Measurements from ENCODE around the gene PAM.

The PAM gene

GRCh38 chr5:102863764-102864560, 108.9 kb downstream of the PAM start:
- Histone ChIP-seq H3K23ac (ENCODE audit: low read length in 2 of 2) (no peak overlapping the region), H3K4me2 (ENCODE audit: low read length, poor library complexity, severe bottlenecking) (no peak overlapping the region), H3K18ac (ENCODE audit: low read depth in 1 of 2, low read length in 2 of 2) (no peak overlapping the region), H3K9me3 (ENCODE audit: control insufficient read depth, low read length) (no peaks in the 10 kb centered on the region), H2AFZ (ENCODE audit: low read depth, low read length) (no peak overlapping the region), H4K91ac (ENCODE audit: low read length) (no peak overlapping the region), H4K8ac (ENCODE audit: low read length) (no peak overlapping the region), H3K27me3 (ENCODE audit: control insufficient read depth in 1 of 2, insufficient read depth in 1 of 2, low read length in 2 of 2) (no peaks in the 10 kb centered on the region), H3K4ac (ENCODE audit: low read depth in 1 of 2, low read length in 2 of 2) (no peak overlapping the region), H2BK5ac (ENCODE audit: low read depth, low read length, poor library complexity, severe bottlenecking) (no peak overlapping the region), H3K4me1 (ENCODE audit: control insufficient read depth, insufficient read depth, low read depth, low read length) (no peaks in the 10 kb centered on the region), H3K14ac (ENCODE audit: low read length in 2 of 2) (no peak overlapping the region), H3K79me1 (replicated peaks; ENCODE audit: low read length, poor library complexity, severe bottlenecking) (peaks cover 15% of the 10 kb centered on the region), H3K27ac (ENCODE audit: low read length, poor library complexity, severe bottlenecking) (no peak overlapping the region), H2BK120ac (ENCODE audit: low read depth, low read length) (no peak overlapping the region), H3K4me3 (ENCODE audit: insufficient read depth in 1 of 2, low read depth in 1 of 2, low read length in 2 of 2) (peak overlapping the region in 1 of 2 experiments; percentile 34), H2BK15ac (ENCODE audit: low read depth, poor library complexity, severe bottlenecking) (no peak overlapping the region), H2AK5ac (ENCODE audit: low read length, severe bottlenecking) (no peak overlapping the region), H3K36me3 (ENCODE audit: control insufficient read depth in 1 of 2, insufficient read depth in 2 of 2, low read depth in 1 of 2, low read length in 2 of 2) (peaks cover 4 to 6% of the 10 kb centered on the region in 2 experiments), H2BK12ac (ENCODE audit: low read length in 2 of 2) (no peak overlapping the region), H3K9ac (ENCODE audit: low read length) (peak overlapping the region; percentile 96)
- peak; percentile 17 for DNase-seq

GRCh38 chr5:102865171-102865509, 110.0 kb downstream of the PAM start:
- H2BK12ac ChIP-seq (ENCODE audit: low read length in 2 of 2), result no peak overlapping the region
- H3K9ac ChIP-seq (ENCODE audit: low read length), result peak overlapping the region; percentile 96
- H2AFZ ChIP-seq (ENCODE audit: low read depth, low read length), result no peak overlapping the region
- H3K23ac ChIP-seq (ENCODE audit: low read length in 2 of 2), result no peak overlapping the region
- no peak overlapping the region for H4K91ac ChIP-seq (ENCODE audit: low read length)
- no peaks in the 10 kb centered on the region for H3K4me1 ChIP-seq (ENCODE audit: control insufficient read depth, insufficient read depth, low read depth, low read length)
- H2BK15ac ChIP-seq (ENCODE audit: low read depth, poor library complexity, severe bottlenecking), result no peak overlapping the region
- H2AK5ac ChIP-seq (ENCODE audit: low read length, severe bottlenecking), result no peak overlapping the region
- H2BK120ac ChIP-seq (ENCODE audit: low read depth, low read length), result no peak overlapping the region
- H3K36me3 ChIP-seq (ENCODE audit: control insufficient read depth in 1 of 2, insufficient read depth in 2 of 2, low read depth in 1 of 2, low read length in 2 of 2), result peaks cover 4 to 18% of the 10 kb centered on the region in 2 experiments
- H3K27me3 ChIP-seq (ENCODE audit: control insufficient read depth in 1 of 2, insufficient read depth in 1 of 2, low read length in 2 of 2), result no peaks in the 10 kb centered on the region
- no peak for DNase-seq
- peak overlapping the region in 1 of 2 experiments; percentile 7 for H3K4ac ChIP-seq (ENCODE audit: low read depth in 1 of 2, low read length in 2 of 2)
- no peak overlapping the region for H2BK5ac ChIP-seq (ENCODE audit: low read depth, low read length, poor library complexity, severe bottlenecking)
- H3K27ac ChIP-seq (ENCODE audit: low read length, poor library complexity, severe bottlenecking), result peak overlapping the region; percentile 89
- no peaks in the 10 kb centered on the region for H3K9me3 ChIP-seq (ENCODE audit: control insufficient read depth, low read length)
- H3K18ac ChIP-seq (ENCODE audit: low read depth in 1 of 2, low read length in 2 of 2), result peak overlapping the region in 1 of 2 experiments; percentile 96
- H3K14ac ChIP-seq (ENCODE audit: low read length in 2 of 2), result no peak overlapping the region
- H3K4me2 ChIP-seq (ENCODE audit: low read length, poor library complexity, severe bottlenecking), result peak overlapping the region; percentile 86
- WGBS, result 0% methylated on average over 3 of the region's 3 CpGs
- peak overlapping the region; percentile 76 to 90 for H3K4me3 ChIP-seq (ENCODE audit: insufficient read depth in 1 of 2, low read depth in 1 of 2, low read length in 2 of 2)
- H3K79me1 ChIP-seq (replicated peaks; ENCODE audit: low read length, poor library complexity, severe bottlenecking), result peaks cover 18% of the 10 kb centered on the region
- H4K8ac ChIP-seq (ENCODE audit: low read length), result no peak overlapping the region

DNA sequence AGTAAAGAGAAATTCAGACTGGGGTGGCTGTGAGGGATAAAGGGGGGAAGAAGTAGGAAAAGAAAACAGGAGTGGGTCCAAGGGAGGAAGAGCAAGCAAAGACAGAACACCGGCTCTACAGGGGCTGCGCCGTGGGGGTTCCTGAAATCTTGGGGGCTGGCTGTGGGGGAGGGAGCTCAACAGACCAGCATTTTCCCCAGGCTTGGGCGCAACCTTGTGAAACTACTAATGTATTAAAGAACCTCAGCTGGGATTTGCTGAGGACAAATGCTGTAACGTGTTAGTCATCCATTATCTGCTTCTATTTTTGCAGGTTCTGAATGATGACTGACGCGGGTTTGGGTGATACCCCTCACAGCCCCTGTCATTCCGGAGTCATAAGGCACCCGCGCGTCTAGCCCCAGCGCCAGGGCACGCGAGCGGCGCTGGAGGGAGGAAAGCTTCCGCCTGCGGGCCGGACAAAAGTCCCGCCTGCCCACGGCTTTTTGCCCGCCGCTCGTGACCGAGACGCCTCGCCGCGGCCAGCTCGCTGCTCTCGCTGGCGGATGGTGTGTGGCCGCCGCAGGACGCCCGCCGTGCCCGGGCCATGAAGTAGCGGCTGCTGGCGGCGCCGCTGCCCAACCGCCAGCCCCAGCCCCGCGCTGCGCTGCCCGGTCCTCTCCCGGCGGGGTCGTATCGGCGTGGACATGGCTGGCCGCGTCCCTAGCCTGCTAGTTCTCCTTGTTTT, 110.6 kb downstream of the PAM start:
- under 1% methylated on average over 51 of the region's 54 CpGs for WGBS
- Histone ChIP-seq H3K4me3 (ENCODE audit: insufficient read depth in 1 of 2, low read depth in 1 of 2, low read length in 2 of 2) (peak overlapping the region; percentile 76 to 90), H3K4me1 (ENCODE audit: control insufficient read depth, insufficient read depth, low read depth, low read length) (no peaks in the 10 kb centered on the region)

DNA sequence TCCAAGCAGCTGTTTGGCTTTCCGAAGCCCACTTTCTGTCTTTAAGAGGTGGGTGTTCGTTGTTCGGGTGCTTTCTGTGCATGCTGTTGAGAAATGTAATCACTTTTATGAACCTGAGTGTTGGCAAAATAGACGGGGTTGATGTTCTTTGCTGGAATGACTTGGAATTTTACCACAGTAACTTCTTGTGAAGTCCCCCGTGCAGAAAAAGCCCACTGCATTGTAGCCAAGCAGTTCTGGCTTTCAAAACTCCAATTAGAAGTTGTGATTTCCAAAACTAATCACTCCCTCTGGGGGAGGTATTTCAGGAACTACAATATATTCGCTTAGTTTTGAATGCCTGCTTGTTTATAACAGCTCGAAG, 111.1 kb downstream of the PAM start:
- WGBS, result 1% methylated on average over 5 of the region's 7 CpGs
- peaks cover 16% of the 10 kb centered on the region for H3K79me1 ChIP-seq (replicated peaks; ENCODE audit: low read length, poor library complexity, severe bottlenecking)

More for the DNA sequence above, 110.6 kb downstream of the PAM start:
- H2BK12ac ChIP-seq (ENCODE audit: low read length in 2 of 2), result peak overlapping the region; percentile 66 to 72
- no peak overlapping the region for H2AK5ac ChIP-seq (ENCODE audit: low read length, severe bottlenecking)
- peaks cover 4 to 23% of the 10 kb centered on the region in 2 experiments for H3K36me3 ChIP-seq (ENCODE audit: control insufficient read depth in 1 of 2, insufficient read depth in 2 of 2, low read depth in 1 of 2, low read length in 2 of 2)
- peak overlapping the region; percentile 93 to 96 for H3K18ac ChIP-seq (ENCODE audit: low read depth in 1 of 2, low read length in 2 of 2)
- no peaks in the 10 kb centered on the region for H3K9me3 ChIP-seq (ENCODE audit: control insufficient read depth, low read length)
- peak overlapping the region; percentile 85 to 98 for H3K4ac ChIP-seq (ENCODE audit: low read depth in 1 of 2, low read length in 2 of 2)
- H3K23ac ChIP-seq (ENCODE audit: low read length in 2 of 2), result peak overlapping the region; percentile 31 to 98
- H2AFZ ChIP-seq (ENCODE audit: low read depth, low read length), result peak overlapping the region; percentile 78
- H3K4me2 ChIP-seq (ENCODE audit: low read length, poor library complexity, severe bottlenecking), result peak overlapping the region; percentile 86
- DNase-seq, result peak; percentile 89
- H3K9ac ChIP-seq (ENCODE audit: low read length), result peak overlapping the region; percentile 96
- peak overlapping the region; percentile 92 for H3K27ac ChIP-seq (ENCODE audit: low read length, poor library complexity, severe bottlenecking)
- H3K14ac ChIP-seq (ENCODE audit: low read length in 2 of 2), result peak overlapping the region; percentile 57 to 83
- H4K91ac ChIP-seq (ENCODE audit: low read length), result peak overlapping the region; percentile 90
- no peaks in the 10 kb centered on the region for H3K27me3 ChIP-seq (ENCODE audit: control insufficient read depth in 1 of 2, insufficient read depth in 1 of 2, low read length in 2 of 2)
- H2BK5ac ChIP-seq (ENCODE audit: low read depth, low read length, poor library complexity, severe bottlenecking), result peak overlapping the region; percentile 90
- peak overlapping the region; percentile 79 for H2BK120ac ChIP-seq (ENCODE audit: low read depth, low read length)
- peak overlapping the region; percentile 96 for H2BK15ac ChIP-seq (ENCODE audit: low read depth, poor library complexity, severe bottlenecking)
- H4K8ac ChIP-seq (ENCODE audit: low read length), result peak overlapping the region; percentile 92
- H3K79me1 ChIP-seq (replicated peaks; ENCODE audit: low read length, poor library complexity, severe bottlenecking), result peaks cover 17% of the 10 kb centered on the region

More for the DNA sequence above, 111.1 kb downstream of the PAM start:
- peak overlapping the region; percentile 79 for H2BK120ac ChIP-seq (ENCODE audit: low read depth, low read length)
- peak overlapping the region; percentile 90 for H2BK5ac ChIP-seq (ENCODE audit: low read depth, low read length, poor library complexity, severe bottlenecking)
- H3K4ac ChIP-seq (ENCODE audit: low read depth in 1 of 2, low read length in 2 of 2), result peak overlapping the region; percentile 85 to 98
- H3K14ac ChIP-seq (ENCODE audit: low read length in 2 of 2), result peak overlapping the region; percentile 57 to 83
- no peak overlapping the region for H2AK5ac ChIP-seq (ENCODE audit: low read length, severe bottlenecking)
- peak overlapping the region; percentile 90 for H4K91ac ChIP-seq (ENCODE audit: low read length)
- peak overlapping the region; percentile 66 to 72 for H2BK12ac ChIP-seq (ENCODE audit: low read length in 2 of 2)
- H2AFZ ChIP-seq (ENCODE audit: low read depth, low read length), result peak overlapping the region; percentile 78
- H3K27ac ChIP-seq (ENCODE audit: low read length, poor library complexity, severe bottlenecking), result peak overlapping the region; percentile 92
- H2BK15ac ChIP-seq (ENCODE audit: low read depth, poor library complexity, severe bottlenecking), result peak overlapping the region; percentile 83
- peak overlapping the region; percentile 86 for H3K4me2 ChIP-seq (ENCODE audit: low read length, poor library complexity, severe bottlenecking)
- peak overlapping the region; percentile 96 for H3K9ac ChIP-seq (ENCODE audit: low read length)
- no peak for DNase-seq
- peak overlapping the region; percentile 76 to 90 for H3K4me3 ChIP-seq (ENCODE audit: insufficient read depth in 1 of 2, low read depth in 1 of 2, low read length in 2 of 2)
- no peaks in the 10 kb centered on the region for H3K27me3 ChIP-seq (ENCODE audit: control insufficient read depth in 1 of 2, insufficient read depth in 1 of 2, low read length in 2 of 2)
- peaks cover 0 to 26% of the 10 kb centered on the region in 2 experiments for H3K36me3 ChIP-seq (ENCODE audit: control insufficient read depth in 1 of 2, insufficient read depth in 2 of 2, low read depth in 1 of 2, low read length in 2 of 2)
- H3K18ac ChIP-seq (ENCODE audit: low read depth in 1 of 2, low read length in 2 of 2), result peak overlapping the region; percentile 93 to 96
- no peaks in the 10 kb centered on the region for H3K9me3 ChIP-seq (ENCODE audit: control insufficient read depth, low read length)
- no peaks in the 10 kb centered on the region for H3K4me1 ChIP-seq (ENCODE audit: control insufficient read depth, insufficient read depth, low read depth, low read length)
- H3K23ac ChIP-seq (ENCODE audit: low read length in 2 of 2), result peak overlapping the region in 1 of 2 experiments; percentile 98
- H4K8ac ChIP-seq (ENCODE audit: low read length), result peak overlapping the region; percentile 92
